GM21423 (cell line): ENCODE measurements around the gene PDLIM5.
A peak's percentile ranks its signal among the peaks of the same experiment; 100 is the strongest.
"Not testable (repeated sequence)": the region's sequence is repeated elsewhere in the genome, so short reads cannot be mapped to it uniquely, and the experiment has no call there.

Experiments
- ATAC-seq: cut with Tn5 transposase; IDR thresholded peaks from one replicate; pipeline ENCODE4 v1.9.1; 2021; ENCODE audit warnings: mild to moderate bottlenecking, moderate library complexity; ENCODE audit not compliant: unreplicated experiment

The PDLIM5 gene

GRCh38 chr4:94583914-94584641 lies 132.3 kb downstream of the PDLIM5 start:
- ATAC-seq: no peak

- no peak for ATAC-seq
Observed at GRCh38 chr4:94588896-94589693, 137.4 kb downstream of the PDLIM5 start.

GRCh38 chr4:94590493-94590892 lies 138.8 kb downstream of the PDLIM5 start:
- ATAC-seq: no peak

- no peak for ATAC-seq
Observed at GRCh38 chr4:94591289-94591688, 139.5 kb downstream of the PDLIM5 start.

- no peak for ATAC-seq
Observed at GRCh38 chr4:94595013-94595412, 143.3 kb downstream of the PDLIM5 start.

GRCh38 chr4:94595880-94596483 lies 144.2 kb downstream of the PDLIM5 start:
- peak; percentile 56 for ATAC-seq

GRCh38 chr4:94598758-94599157 lies 147.0 kb downstream of the PDLIM5 start:
- no peak for ATAC-seq

- no peak for ATAC-seq
Observed at GRCh38 chr4:94603170-94603747, 151.5 kb downstream of the PDLIM5 start.

GRCh38 chr4:94605241-94605805 lies 153.6 kb downstream of the PDLIM5 start:
- ATAC-seq: no peak

GRCh38 chr4:94610145-94610544 lies 158.4 kb downstream of the PDLIM5 start:
- ATAC-seq: no peak

- ATAC-seq: no peak
Observed at GRCh38 chr4:94613248-94613647, 161.5 kb downstream of the PDLIM5 start.

- no peak for ATAC-seq
Observed at GRCh38 chr4:94615451-94615850, 163.7 kb downstream of the PDLIM5 start.

- ATAC-seq: no peak
Observed at GRCh38 chr4:94621491-94622080, 169.8 kb downstream of the PDLIM5 start.

GRCh38 chr4:94623126-94623911 lies 171.6 kb downstream of the PDLIM5 start:
- no peak for ATAC-seq

GRCh38 chr4:94626942-94627341 lies 175.2 kb downstream of the PDLIM5 start:
- ATAC-seq: no peak

GRCh38 chr4:94629058-94629457 lies 177.3 kb downstream of the PDLIM5 start:
- ATAC-seq: not testable (repeated sequence)

- ATAC-seq: no peak
Observed at GRCh38 chr4:94629837-94630236, 178.1 kb downstream of the PDLIM5 start.

- no peak for ATAC-seq
Observed at GRCh38 chr4:94634271-94634670, 182.5 kb downstream of the PDLIM5 start.

GRCh38 chr4:94635177-94635576 lies 183.4 kb downstream of the PDLIM5 start:
- ATAC-seq: no peak

- no peak for ATAC-seq
Observed at GRCh38 chr4:94636004-94636403, 184.3 kb downstream of the PDLIM5 start.
